GM19043 (cell line): ENCODE measurements around the gene ZNF736.

Experiments
- ATAC-seq: cut with Tn5 transposase; IDR thresholded peaks from one replicate; pipeline ENCODE4 v1.9.1; 2021; ENCODE audit warnings: low read depth; ENCODE audit not compliant: unreplicated experiment

ZNF736 gene

GRCh38 chr7:64400401-64400800 lies 86.6 kb downstream of the ZNF736 start:
- no peak for ATAC-seq
